SK-N-SH (cell line): ENCODE measurements around the gene EXOC3. TPM values are rescaled to one million over a fixed set of nuclear protein-coding genes. Genes with fewer than 3 reads are reported as not detected.

Source experiments
- CTCF ChIA-PET: fragments of 300-600, 350-600 bp; formaldehyde crosslinking; extraction: SDS; loops from one replicate; lab custom pipeline; 2021; lab: Yijun Ruan, JAX
- POLR2A ChIA-PET: fragments of 350-600 bp; sonication (Branson Sonifier 250); formaldehyde crosslinking; extraction: SDS; loops from one replicate; lab custom pipeline; 2020; ENCODE audit warnings: antibody characterized with exemption, inconsistent platforms; lab: Yijun Ruan, JAX
- DNase-seq: peaks from one replicate; pipeline ENCODE4 v3.0.0; 2012
- H2AFZ ChIP-seq: fragments of 200-600 bp; sonication (generic); 2 replicates; pipeline ENCODE4 v1.8.1; 2016; ENCODE audit warnings: antibody characterized with exemption, mild to moderate bottlenecking, low read depth
- H3F3A ChIP-seq: fragments of 200-600 bp; sonication (generic); replicated peaks from 2 replicates; pipeline ENCODE3; 2016; ENCODE audit warnings: antibody characterized with exemption, mild to moderate bottlenecking; ENCODE audit not compliant: insufficient read depth
- H3K27ac ChIP-seq, 2 experiments: fragments of 200-500 bp in 1 of 2; fragments of 200-600 bp in 1 of 2; sonication (Bioruptor generic) in 1 of 2; sonication (generic), shearing (Covaris generic) in 1 of 2; 2 replicates each; pipeline versions ENCODE4 v1.5.1 to v1.6.1; 2014 to 2016; ENCODE audit warnings: low read depth in 2 of 2, inconsistent platforms in 1 of 2, low read length in 1 of 2, mild to moderate bottlenecking in 1 of 2, mixed read lengths in 1 of 2
- H3K27me3 ChIP-seq: fragments of 200-600 bp; sonication (generic), shearing (Covaris generic); 2 replicates; pipeline ENCODE4 v1.6.1; 2016; ENCODE audit warnings: mixed run types; ENCODE audit not compliant: insufficient read depth
- H3K36me3 ChIP-seq, 2 experiments: fragments of 200-500 bp in 1 of 2; fragments of 200-600 bp in 1 of 2; sonication (Bioruptor generic) in 1 of 2; sonication (generic) in 1 of 2; replicated peaks in 1 of 2; 2 replicates each; pipeline versions ENCODE3 to v1.5.1; 2014 to 2016; ENCODE audit warnings: low read length in 1 of 2, mild to moderate bottlenecking in 1 of 2; ENCODE audit not compliant: insufficient read depth in 2 of 2, control insufficient read depth in 1 of 2
- H3K4me1 ChIP-seq, 2 experiments: fragments of 200-500 bp in 1 of 2; fragments of 200-600 bp in 1 of 2; sonication (Bioruptor generic) in 1 of 2; sonication (generic), shearing (Covaris generic) in 1 of 2; 2 replicates each; pipeline versions ENCODE4 v1.5.1 to v1.6.1; 2014 to 2016; ENCODE audit warnings: low read depth in 1 of 2, low read length in 1 of 2, mixed run types in 1 of 2; ENCODE audit not compliant: insufficient read depth in 2 of 2, control insufficient read depth in 1 of 2
- H3K4me2 ChIP-seq: fragments of 200-600 bp; sonication (generic), shearing (Covaris generic); 2 replicates; pipeline ENCODE4 v1.6.1; 2017; ENCODE audit warnings: mixed run types
- H3K4me3 ChIP-seq, 2 experiments: fragments of 200-500 bp in 1 of 2; fragments of 200-600 bp in 1 of 2; sonication (Bioruptor generic) in 1 of 2; sonication (generic), shearing (Covaris generic) in 1 of 2; 2 replicates each; pipeline versions ENCODE4 v1.5.1 to v1.8.1; 2014 to 2016; ENCODE audit warnings: low read depth in 2 of 2, inconsistent platforms in 1 of 2, low read length in 1 of 2, mild to moderate bottlenecking in 1 of 2, mixed read lengths in 1 of 2, moderate library complexity in 1 of 2
- H3K79me2 ChIP-seq: fragments of 200-600 bp; sonication (generic); 2 replicates; pipeline ENCODE4 v1.8.1; 2017; ENCODE audit warnings: mild to moderate bottlenecking; ENCODE audit not compliant: insufficient read depth
- H3K9ac ChIP-seq: fragments of 200-600 bp; sonication (generic); 2 replicates; pipeline ENCODE4 v1.6.1; 2017; ENCODE audit warnings: mixed run types
- H3K9me2 ChIP-seq: fragments of 200-600 bp; sonication (generic); 2 replicates; pipeline ENCODE4 v1.6.1; 2017; ENCODE audit warnings: mixed run types
- H3K9me3 ChIP-seq: fragments of 200-600 bp; sonication (generic); 2 replicates; pipeline ENCODE4 v1.6.1; 2017; ENCODE audit warnings: mixed run types, mild to moderate bottlenecking, moderate library complexity
- H4K20me1 ChIP-seq: fragments of 200-600 bp; sonication (generic); 2 replicates; pipeline ENCODE4 v1.6.1; 2017; ENCODE audit warnings: mild to moderate bottlenecking, mixed run types; ENCODE audit not compliant: insufficient read depth
- CTCF ChIP-seq: fragments of 200-600 bp; sonication (generic); IDR thresholded peaks from 2 replicates; pipeline ENCODE4 v1.6.1; 2017; ENCODE audit warnings: antibody characterized with exemption, mild to moderate bottlenecking, moderate library complexity
- ELF1 ChIP-seq: IDR thresholded peaks from 2 replicates; pipeline ENCODE4 v1.4.0; 2012
- EP300 ChIP-seq, 2 experiments: IDR thresholded peaks; 2 replicates each; pipeline versions ENCODE4 v1.4.0 to v1.6.1; 2012; ENCODE audit warnings: borderline replicate concordance in 1 of 2, low read depth in 1 of 2, low read length in 1 of 2
- EZH2phosphoT487 ChIP-seq: fragments of 200-600 bp; sonication (generic); IDR thresholded peaks from 2 replicates; pipeline ENCODE4 v1.6.1; 2017; ENCODE audit warnings: low read depth, mixed run types, mild to moderate bottlenecking, antibody characterized with exemption, moderate library complexity, borderline replicate concordance
- GABPA ChIP-seq: IDR thresholded peaks from 2 replicates; pipeline ENCODE4 v1.4.0; 2012; ENCODE audit warnings: low read depth, mild to moderate bottlenecking
- GATA2 ChIP-seq: sonication (generic); formaldehyde crosslinking; IDR thresholded peaks from 2 replicates; pipeline ENCODE4 v1.5.0; 2020; ENCODE audit warnings: mild to moderate bottlenecking, missing genetic modification reagents
- JUND ChIP-seq: IDR thresholded peaks from 2 replicates; pipeline ENCODE4 v1.4.0; 2012
- MXI1 ChIP-seq: IDR thresholded peaks from 2 replicates; pipeline ENCODE4 v1.6.1; 2012; ENCODE audit warnings: mild to moderate bottlenecking, low read depth, low read length, improper control_type of control experiment
- NFIC ChIP-seq: IDR thresholded peaks from 2 replicates; pipeline ENCODE4 v1.4.0; 2012; ENCODE audit warnings: borderline replicate concordance
- RFX5 ChIP-seq: IDR thresholded peaks from 2 replicates; pipeline ENCODE4 v1.6.1; 2012; ENCODE audit warnings: mild to moderate bottlenecking, improper control_type of control experiment, low read length
- RXRA ChIP-seq: IDR thresholded peaks from 2 replicates; pipeline ENCODE4 v1.4.0; 2012; ENCODE audit warnings: low read depth, mild to moderate bottlenecking, borderline replicate concordance
- SIN3A ChIP-seq: IDR thresholded peaks from 2 replicates; pipeline ENCODE4 v1.6.1; 2012; ENCODE audit warnings: low read depth, mild to moderate bottlenecking, low read length, moderate library complexity, borderline replicate concordance
- TAF1 ChIP-seq: IDR thresholded peaks from 2 replicates; pipeline ENCODE4 v1.6.1; 2012; ENCODE audit warnings: low read depth, mild to moderate bottlenecking, low read length, moderate library complexity, borderline replicate concordance
- TCF12 ChIP-seq: IDR thresholded peaks from 2 replicates; pipeline ENCODE4 v1.4.0; 2012
- TEAD4 ChIP-seq: IDR thresholded peaks from 2 replicates; pipeline ENCODE4 v1.4.0; 2012; ENCODE audit warnings: mild to moderate bottlenecking, borderline replicate concordance; ENCODE audit not compliant: insufficient read depth
- WGBS: methylation state at CpG from one replicate; pipeline ENCODE4 v1.1.6; 2017; ENCODE audit warnings: low lambda C conversion rate; 5-methylcytosine and 5-hydroxymethylcytosine counted together
- polyA plus RNA-seq, 3 experiments: library from polyadenylated mRNA; depleted of rRNA; stranded (reverse); fragments of >200 nt; gene quantifications; 2 replicates each; pipeline ENCODE4 v1.2.3, GENCODE V29; 2012
- TF ChIP-seq, protein P1 (sequence below): IDR thresholded peaks from 2 replicates; pipeline ENCODE4 v1.6.1; 2012; ENCODE audit warnings: mild to moderate bottlenecking, low read depth, low read length, moderate library complexity
- TF ChIP-seq, protein P2 (sequence below): IDR thresholded peaks from 2 replicates; pipeline ENCODE4 v1.4.0; 2012; ENCODE audit warnings: low read depth, borderline replicate concordance

The EXOC3 gene
- polyA plus RNA-seq, 1 of the 3 experiments (the other 2 are of a cell fraction), result 25.7 TPM

GRCh38 chr5:488744-489688 is 46.0 kb downstream of the EXOC3 start (continued):
- no peak for TF ChIP-seq GABPA
- TF ChIP-seq, protein P1, sequence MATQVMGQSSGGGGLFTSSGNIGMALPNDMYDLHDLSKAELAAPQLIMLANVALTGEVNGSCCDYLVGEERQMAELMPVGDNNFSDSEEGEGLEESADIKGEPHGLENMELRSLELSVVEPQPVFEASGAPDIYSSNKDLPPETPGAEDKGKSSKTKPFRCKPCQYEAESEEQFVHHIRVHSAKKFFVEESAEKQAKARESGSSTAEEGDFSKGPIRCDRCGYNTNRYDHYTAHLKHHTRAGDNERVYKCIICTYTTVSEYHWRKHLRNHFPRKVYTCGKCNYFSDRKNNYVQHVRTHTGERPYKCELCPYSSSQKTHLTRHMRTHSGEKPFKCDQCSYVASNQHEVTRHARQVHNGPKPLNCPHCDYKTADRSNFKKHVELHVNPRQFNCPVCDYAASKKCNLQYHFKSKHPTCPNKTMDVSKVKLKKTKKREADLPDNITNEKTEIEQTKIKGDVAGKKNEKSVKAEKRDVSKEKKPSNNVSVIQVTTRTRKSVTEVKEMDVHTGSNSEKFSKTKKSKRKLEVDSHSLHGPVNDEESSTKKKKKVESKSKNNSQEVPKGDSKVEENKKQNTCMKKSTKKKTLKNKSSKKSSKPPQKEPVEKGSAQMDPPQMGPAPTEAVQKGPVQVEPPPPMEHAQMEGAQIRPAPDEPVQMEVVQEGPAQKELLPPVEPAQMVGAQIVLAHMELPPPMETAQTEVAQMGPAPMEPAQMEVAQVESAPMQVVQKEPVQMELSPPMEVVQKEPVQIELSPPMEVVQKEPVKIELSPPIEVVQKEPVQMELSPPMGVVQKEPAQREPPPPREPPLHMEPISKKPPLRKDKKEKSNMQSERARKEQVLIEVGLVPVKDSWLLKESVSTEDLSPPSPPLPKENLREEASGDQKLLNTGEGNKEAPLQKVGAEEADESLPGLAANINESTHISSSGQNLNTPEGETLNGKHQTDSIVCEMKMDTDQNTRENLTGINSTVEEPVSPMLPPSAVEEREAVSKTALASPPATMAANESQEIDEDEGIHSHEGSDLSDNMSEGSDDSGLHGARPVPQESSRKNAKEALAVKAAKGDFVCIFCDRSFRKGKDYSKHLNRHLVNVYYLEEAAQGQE, result no peak
- no peak for TF ChIP-seq NFIC
- TF ChIP-seq, all 33 proteins: peak for 0

- WGBS, result 61% methylated on average over 13 of the region's 21 CpGs
- Histone ChIP-seq H3K4me1 (no peaks in the 10 kb centered on the region), H3F3A (no peaks in the 10 kb centered on the region), H3K36me3 (no peaks in the 10 kb centered on the region), H4K20me1 (no peaks in the 10 kb centered on the region), H3K79me2 (no peaks in the 10 kb centered on the region), H3K27ac (no peak overlapping the region), H3K9me3 (no peaks in the 10 kb centered on the region), H2AFZ (no peak overlapping the region), H3K27me3 (peaks cover 12% of the 10 kb centered on the region), H3K4me2 (no peak overlapping the region), H3K9me2 (no peaks in the 10 kb centered on the region), H3K9ac (no peak overlapping the region)
- ChIA-PET POLR2A (no interaction called here), CTCF (no interaction called here)
- no peak for TF ChIP-seq JUND
- TF ChIP-seq RXRA, result no peak
- TF ChIP-seq, protein P1, result no peak
- TF ChIP-seq TCF12, result no peak
- TF ChIP-seq, protein P2, sequence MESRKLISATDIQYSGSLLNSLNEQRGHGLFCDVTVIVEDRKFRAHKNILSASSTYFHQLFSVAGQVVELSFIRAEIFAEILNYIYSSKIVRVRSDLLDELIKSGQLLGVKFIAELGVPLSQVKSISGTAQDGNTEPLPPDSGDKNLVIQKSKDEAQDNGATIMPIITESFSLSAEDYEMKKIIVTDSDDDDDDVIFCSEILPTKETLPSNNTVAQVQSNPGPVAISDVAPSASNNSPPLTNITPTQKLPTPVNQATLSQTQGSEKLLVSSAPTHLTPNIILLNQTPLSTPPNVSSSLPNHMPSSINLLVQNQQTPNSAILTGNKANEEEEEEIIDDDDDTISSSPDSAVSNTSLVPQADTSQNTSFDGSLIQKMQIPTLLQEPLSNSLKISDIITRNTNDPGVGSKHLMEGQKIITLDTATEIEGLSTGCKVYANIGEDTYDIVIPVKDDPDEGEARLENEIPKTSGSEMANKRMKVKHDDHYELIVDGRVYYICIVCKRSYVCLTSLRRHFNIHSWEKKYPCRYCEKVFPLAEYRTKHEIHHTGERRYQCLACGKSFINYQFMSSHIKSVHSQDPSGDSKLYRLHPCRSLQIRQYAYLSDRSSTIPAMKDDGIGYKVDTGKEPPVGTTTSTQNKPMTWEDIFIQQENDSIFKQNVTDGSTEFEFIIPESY, result no peak
- TF ChIP-seq ELF1, result no peak
- TF ChIP-seq GATA2, result no peak
- TF ChIP-seq EZH2phosphoT487, result no peak
- no peak for TF ChIP-seq EP300 (IDR thresholded peaks at IDR 0.05; ENCODE audit: borderline replicate concordance in 1 of 2, low read depth in 1 of 2, low read length in 1 of 2)
- TF ChIP-seq TAF1, result no peak
- TF ChIP-seq CTCF, result no peak
- no peak for TF ChIP-seq TEAD4
- TF ChIP-seq RFX5, result no peak
- no peak for TF ChIP-seq SIN3A
- TF ChIP-seq MXI1, result no peak
- TF ChIP-seq, all 33 proteins: peak for 0
- DNase-seq, result no peak
- no peak overlapping the region for H3K4me3 ChIP-seq
Measured at GRCh38 chr5:489689-490080, 46.7 kb downstream of the EXOC3 start.
